HG03196 (cell line): Measurements from ENCODE around the gene GRM2.

Source experiments
- ATAC-seq: cut with Tn5 transposase; IDR thresholded peaks from one replicate; pipeline ENCODE4 v1.9.1; 2021; ENCODE audit not compliant: unreplicated experiment

The GRM2 gene

DNA sequence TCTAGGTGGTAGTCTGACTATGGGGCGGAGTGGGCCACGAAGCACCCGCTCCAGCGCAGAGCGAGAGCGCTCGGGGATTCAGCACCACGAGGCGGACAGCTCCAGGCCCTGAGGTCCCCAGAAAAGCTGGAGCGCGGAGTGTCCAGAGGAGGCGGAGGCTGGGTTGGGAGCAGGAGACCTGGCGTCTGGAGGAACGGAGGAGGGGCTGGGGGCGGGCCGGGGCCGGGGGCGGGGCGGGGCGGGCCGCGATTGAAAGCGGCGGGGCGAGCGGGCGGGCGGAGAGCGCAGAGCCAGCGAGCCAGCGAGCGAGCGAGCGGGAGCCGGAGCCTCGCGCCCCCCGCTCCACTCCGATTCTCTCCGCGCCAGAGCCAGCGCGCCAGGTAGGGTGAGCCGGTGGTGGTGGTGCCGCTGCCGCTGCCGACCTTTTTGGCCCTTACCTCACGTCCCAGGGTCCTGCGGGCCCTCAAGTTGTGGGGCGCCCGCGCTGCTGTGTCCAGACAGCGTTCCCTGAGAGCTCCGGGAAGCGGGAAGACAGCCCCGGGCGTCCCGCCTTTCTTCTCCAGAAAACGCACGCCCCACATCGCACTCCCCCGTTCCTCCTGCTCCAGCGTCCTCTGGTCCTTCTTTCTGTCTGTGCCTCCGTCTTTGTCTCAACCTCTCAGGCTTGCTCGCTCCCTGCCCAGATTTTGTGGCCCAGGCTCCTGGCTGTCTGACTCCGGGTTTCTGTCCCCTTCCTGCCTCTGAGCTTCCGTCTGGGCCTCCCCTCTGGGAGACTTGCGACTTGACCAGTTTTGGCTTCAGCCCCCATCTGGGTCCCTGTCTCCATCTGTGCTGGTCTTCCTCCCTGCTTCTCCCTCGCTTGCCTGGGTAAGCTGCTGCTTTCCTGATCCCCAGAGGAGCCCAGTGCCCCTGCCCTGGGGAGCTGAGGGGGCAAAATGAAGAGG, at the start of gene GRM2:
TSS of gene GRM2 (plus strand) at position 281 of the 944 bp plus-strand sequence. CDS start 1,916 bp downstream, outside the sequence.
- no peak for ATAC-seq

DNA sequence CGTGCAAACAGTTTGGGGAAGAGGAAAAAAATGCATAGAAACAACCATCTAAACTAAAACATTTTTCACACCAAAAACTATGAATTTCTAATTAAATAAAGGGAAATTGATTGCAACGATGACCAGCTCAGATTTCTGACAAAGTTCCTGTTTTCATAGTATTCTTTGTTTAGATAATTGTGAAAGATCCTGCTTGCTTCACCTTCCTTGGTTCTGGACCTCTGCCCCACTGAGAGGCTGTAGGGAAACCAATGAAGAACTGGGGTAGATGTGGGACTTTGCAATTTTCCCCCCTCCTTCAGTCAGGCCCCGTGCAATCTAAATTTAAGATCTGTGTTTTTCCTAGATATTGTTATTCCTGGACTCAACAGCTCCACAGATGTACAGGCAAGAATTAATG, 49.6 kb upstream of the GRM2 start:
- ATAC-seq: no peak

DNA sequence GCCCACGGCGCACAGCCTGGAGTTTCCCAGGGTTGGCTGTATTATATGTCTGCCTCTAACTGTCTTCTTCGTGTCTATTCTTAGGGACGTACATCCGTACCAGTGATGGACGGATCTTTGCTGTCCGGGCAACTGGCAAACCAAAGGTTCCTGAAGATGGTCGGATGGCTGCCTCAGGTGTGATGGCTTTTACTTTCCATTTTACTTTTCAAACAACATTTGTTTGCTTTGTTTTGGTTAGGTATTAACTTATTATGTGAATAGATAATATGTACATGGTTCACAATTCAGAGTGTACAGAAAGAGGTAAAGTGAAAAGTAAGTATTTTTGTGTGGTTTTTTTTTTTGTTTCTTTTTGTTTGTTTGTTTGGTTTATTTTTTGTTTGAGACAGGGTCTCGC, 46.9 kb upstream of the GRM2 start:
- ATAC-seq: no peak

DNA sequence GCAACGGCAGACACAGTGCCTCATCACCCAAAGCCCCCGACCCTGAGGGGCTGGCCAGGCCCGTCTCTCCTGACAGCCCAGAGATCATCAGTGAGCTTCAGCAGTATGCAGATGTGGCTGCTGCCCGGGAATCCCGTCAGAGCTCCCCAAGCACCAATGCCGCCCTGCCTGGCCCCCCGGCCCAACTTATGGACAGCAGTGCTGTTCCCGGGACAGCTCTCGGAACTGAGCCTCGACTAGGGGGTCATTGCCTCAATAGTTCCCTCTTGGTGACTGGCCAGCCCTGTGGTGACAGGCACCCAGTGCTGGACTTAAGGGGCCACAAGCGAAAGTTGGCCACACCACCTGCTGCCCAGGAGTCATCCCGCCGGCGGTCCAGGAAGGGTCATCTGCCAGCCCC, 44.4 kb upstream of the GRM2 start:
- ATAC-seq: no peak

DNA sequence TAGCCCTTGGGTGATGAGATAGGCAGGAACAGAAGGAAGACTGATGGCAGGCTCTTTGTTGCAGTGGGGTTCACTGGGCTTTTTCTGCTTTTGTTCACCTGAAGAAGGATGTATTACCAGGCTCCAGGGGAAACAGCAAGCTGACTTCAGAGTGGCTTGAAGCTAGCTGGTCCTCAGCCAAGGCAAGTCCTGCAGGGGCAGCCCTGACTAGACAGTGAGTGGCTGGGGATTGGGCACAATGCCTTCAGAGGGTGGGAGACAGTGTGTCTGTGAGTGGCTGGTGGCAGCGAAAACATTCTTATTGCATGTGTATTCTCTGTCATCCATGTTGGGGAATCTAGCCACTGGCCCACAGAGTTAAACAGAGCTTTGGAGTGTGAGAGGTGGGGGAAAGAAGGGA, 38.1 kb upstream of the GRM2 start:
- no peak for ATAC-seq

DNA sequence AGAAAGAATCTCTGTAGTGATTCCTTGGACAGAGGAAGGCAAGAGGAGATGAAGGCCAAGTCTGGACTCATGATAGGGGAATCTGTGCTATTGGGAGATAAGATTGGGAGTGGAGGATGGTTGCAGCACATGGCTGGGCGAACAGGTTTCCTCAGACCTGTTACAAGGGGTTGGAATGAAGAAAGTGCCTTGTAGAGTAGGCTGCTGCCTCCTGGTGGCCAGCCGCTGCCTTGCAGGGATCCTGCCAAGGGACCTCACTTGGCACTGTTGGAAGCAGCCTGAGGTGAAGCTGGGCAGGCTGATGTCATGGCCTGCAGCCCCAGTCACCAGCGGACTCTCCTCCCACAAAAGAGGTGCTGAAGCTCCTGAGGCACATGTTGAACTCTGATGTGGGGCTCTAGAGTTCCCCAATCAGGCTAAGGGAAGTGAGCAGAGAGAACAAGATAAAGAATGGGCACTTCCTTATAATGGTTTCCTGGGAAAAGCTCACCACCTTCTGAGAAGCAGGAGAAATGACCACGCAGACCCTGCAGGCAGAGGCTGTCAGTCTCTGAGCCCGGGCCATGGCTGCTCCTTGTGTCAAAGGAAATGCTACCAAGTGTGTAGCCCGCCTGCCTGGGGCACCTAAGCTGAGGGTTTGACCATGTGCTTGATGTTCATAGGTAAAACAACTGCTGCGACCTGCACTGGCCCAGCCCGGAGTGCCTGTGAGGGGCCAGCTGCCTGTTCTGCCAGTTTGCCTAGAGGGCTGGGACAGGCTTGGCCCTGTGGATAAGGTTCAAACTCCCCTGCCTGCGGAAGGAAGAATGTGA, 37.4 kb upstream of the GRM2 start:
- ATAC-seq: no peak

DNA sequence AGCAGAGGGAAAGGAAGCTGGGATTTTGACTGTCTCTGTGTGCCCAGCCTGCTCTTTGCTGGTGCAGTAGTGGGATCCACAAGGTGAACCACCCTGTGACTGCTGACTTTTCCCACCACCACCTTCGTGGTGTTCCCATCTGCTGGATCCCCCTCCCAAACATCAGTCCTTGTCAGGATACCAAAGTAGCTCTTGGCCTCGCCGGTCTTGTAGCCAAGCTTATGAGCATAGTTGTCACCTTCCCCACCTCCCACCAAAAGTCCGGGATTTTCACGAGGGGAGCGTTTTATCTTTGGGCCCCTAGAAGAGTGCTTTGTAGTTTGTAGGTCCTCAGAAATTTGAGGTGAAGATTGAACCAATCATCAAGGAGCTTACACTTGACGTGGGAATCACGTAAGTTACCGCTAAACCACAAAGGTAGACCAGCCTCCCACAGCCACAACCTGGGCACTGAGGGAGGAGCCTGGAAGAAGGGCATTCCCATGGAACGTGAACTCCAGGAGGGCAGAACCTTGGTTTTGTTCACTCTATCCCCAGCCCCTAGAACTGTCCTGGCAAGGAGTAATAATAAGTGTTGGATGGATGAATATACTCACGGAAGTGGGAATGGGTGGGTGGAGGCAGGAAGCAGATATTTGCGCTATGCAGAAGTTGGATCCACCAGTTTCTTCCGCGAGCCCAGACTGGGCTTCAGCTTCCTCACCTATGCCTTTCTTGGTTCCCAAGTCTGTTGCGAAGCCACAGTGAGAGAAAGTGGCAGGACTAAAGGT, 36.6 kb upstream of the GRM2 start:
- ATAC-seq: no peak

DNA sequence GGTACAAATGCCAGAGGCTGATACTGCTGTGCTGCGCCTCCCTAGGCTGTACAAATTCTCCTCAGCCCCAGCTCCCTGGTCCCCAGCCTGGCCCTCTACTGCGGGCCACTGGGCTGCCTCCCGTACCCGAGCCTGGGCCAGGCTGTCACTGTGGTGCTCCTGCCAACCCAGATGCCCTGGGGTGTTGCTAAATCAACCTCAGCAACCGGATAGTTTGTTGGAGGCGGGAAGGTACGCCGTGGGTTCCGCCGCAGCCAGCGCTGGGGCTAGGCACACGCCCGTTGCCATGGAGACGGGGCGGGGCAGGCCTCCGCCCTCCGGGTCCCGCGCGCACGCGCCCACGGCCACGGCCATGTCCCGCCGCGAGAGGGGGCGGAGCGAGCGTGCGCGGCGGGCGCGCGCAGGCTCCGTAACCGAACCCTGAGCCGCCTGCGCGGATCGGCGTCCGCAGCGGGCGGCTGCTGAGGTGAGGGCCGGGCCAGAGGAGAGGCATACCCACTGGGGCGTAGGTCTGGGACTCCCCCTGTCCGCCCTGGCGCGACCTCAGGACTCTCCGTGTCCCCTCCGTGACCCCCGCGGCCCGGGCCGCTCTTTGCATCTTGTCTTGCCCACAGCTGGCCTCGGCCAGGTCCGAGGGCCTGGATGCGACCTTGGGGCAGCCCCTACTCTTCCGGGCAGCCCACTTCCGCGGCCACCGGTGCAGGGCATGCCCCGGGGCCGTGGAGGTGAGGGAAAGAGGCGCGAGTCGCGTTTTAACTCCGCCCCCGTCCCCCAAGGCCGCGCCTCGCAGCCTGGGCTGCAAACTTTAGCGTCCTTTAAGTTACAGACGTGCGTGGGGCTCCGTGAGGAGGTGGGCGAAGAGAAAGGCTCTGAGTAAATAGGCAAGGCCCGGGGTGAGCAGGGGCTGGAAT, 35.8 kb upstream of the GRM2 start, which contains the start of gene TEX264:
TSS of gene TEX264 (plus strand) at position 430 of the 911 bp plus-strand sequence. CDS start 3,053 bp downstream, outside the sequence.
- ATAC-seq: peak; percentile 67

DNA sequence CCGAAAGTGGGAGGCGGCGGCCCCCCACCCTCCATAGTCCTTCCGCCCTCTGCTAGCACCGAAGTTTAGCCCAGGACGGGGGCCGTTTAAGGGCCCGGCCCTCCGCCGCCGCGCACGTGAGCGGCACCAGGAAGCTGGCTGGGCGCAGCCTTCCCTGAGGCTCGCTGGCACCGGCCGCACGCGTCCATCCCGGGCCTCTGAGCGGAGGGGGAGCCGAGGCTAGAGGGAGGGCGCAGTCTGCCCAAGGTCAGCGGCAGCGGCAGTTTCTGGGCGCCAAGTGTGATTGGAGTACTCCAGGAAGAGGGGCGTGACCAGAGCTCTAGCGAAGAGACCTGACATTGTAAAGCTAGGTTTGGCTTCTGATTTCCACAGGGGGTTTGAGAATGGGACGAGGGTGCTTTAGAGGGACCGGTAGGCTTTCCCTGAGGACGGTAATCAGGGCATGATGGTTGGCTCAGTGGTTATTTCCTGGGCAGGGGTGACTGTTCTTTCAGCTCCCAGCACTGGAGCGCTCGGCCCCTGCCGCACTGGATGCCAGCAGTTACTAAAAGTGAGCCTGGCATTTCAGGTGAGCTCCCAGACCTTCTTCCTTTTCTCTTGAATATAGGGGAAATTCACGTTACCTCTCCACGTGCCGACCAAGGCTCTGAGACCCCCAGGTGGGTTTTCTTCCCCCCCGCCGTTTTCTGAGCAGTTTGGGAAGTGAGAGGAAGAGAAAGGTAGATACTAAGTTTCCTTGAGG, 35.0 kb upstream of the GRM2 start:
- peak; percentile 34 for ATAC-seq

DNA sequence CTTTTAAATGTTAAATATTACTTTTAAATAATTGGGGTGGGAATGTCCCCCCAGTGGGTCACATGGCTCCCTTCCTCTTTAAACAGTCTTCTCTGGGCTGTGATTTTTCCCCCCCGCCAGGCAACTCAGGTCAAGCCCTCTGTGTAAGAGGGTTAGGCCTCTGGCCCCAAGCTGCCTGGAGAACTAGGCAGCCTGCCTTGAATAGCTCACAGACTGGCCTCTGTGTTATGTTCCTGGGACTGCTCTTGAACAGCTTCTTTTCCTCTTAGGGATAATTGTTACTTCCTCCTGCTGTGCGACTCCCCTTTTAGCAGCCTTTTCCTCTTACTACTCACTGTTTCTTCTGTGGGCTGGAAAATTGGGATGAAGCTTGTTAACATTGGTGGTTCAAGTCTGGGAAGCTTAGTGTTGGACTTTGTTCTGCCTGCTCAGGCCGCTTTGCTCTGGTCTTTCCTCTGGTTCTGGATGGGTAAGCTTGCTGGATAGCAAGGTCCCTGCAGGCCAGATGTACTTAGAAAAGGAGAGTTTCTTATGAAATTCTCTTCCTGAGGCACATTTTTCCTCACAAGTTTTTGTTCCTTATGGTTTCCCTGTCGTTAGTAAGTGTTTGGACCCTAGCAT, 33.6 kb upstream of the GRM2 start:
- ATAC-seq: no peak

DNA sequence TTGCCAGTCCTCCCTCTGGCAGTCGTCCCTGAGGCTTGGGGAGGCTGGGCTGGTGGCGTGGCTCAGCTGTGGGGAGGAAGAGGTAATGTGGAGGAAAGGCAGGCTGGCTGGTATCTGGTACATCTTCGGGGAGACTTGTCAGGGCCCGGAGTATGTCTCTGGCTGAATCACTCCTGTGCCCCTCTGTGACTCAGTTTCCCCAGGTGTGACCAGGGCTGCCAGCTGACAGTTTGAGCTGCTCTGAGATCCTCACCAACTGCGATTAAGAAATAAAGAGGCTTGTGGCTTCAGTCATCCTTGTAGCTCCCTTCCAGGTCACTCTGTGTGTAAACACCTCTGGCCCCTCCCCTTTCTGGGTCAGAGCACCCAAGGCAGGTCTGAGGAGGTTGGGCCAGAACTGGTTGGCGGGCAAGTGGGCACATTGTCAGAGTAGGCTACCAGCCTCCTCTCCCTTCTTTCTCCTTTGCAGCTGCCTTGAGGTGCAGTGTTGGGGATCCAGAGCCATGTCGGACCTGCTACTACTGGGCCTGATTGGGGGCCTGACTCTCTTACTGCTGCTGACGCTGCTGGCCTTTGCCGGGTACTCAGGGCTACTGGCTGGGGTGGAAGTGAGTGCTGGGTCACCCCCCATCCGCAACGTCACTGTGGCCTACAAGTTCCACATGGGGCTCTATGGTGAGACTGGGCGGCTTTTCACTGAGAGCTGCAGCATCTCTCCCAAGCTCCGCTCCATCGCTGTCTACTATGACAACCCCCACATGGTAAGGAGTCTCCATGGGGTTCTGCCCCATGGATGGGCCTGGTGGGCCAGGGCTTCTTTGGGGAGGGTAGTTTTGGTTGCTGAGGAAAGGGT, 32.8 kb upstream of the GRM2 start:
- ATAC-seq: no peak

DNA sequence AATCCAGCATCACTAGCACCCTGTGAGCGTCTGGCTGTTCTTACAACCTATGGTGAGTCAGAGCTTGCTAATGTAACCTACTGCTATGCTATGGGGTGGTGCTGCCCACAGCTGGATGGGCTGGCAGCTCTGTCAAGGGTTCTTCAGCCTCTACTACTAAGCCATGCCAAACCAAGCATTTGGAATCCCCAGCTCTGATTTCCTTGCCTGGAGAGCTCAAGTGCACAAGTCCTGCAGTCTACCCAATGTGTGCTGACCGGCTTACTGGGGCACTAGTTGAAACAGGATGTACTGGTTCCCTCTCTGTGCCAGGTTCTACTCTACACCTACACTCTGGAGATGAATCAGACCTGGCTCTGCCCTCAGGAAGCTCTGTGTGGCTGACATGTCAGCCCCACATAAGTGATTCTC, 31.7 kb upstream of the GRM2 start:
- ATAC-seq: no peak

DNA sequence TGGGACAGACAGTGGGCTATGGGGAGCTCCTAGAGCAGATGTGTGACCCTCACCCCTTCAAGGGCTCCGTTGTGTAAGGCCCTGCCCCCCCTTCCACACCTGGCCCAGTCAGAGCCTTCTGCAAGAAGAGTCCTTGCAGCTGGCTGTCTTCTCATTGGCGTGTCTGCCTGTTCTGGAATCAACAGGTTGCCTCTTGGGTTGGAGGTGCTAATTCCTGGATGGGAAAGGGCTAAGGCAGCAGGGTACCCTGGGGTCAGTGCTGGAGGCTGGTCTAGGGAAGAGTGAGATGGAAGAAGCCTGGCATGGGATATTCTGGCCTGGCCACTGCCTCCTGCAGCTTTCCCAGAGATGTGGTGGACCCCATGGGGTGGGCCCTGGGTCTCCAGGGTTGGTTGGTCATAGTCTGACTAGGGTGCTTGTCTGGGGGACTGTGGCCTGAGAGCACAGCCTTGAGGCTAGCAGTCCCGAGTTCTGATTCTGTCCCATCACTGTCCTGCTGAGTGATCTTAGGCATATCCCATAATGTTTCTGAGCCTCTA, 30.7 kb upstream of the GRM2 start:
- no peak for ATAC-seq

DNA sequence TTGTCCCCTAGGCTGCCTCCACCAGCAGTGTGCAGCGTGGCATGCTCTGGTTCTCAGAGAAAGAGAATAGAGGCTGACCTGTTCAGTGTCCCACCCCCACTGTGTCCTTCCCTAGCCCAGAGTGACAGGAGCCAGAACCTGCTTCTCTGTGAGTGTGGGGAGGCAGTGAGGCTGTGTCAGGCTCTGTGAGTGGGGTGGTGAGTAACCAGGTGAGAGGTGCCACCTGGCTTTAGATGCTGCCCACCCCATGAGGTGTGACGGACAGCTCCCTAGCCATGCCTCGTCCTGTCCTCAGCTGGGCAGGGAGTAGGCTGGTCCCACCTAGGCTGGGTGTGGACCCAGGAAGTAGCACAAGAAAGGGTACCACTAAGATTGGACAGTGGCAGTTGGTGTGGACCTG, 29.5 kb upstream of the GRM2 start:
- ATAC-seq: no peak

DNA sequence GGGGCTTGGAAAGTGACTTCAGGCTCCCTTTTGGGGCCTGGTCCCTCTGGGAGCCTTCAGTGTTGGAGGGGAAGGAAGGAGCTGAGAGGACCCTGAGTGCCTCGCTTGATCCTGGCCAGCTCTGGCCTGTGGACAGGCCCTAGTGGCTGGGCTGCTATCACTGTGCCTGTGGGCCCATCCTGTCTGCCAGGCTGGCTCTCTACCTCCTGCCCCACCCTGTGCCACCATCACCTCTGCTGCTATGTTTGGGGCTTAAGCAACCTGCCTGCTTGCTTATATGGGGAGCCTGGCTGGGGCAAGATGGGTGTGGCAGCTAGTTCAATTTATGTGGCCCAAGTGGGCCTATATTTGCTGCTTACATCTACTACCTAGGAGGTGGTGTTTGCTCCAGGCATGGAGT, 28.7 kb upstream of the GRM2 start:
- no peak for ATAC-seq

DNA sequence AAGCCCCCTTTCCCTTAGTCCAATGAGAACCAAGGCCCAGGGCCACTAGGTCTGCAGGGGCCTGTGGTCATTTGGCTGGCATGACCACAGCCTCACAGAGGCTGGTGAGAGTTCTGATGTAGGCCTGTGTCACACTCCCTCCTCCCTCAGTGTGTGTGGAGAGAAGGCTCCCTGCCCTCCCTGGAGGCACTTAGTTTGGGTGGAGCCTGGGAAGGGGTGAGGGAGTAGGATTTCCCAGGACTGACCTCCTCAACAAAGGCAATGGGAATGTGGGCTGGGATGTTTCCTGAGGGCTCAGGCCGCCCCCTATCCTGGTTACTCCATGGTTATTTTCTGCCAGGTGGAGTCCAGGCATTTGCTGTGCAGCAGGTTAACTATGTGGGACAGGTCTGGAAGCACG, 28.2 kb upstream of the GRM2 start:
- ATAC-seq: no peak

DNA sequence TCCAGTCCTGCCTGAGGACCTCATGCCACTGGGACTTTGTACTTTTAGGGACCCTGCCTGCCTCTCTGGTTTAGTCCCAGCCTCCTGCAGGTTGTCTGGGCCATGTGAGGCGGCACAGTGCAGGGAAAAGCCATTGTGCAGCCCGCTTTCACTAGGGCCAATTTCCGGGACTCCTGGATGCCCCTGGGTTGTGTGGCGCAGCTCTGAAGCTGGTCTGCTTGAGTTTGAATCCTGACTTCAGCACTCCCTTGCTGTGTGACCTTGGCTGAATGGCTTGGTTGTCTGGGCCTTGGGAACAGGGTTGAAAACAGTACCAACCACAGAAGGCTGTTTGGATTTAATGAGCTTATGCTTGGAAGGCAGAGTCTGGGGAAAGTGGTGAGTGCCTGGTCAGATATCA, 27.6 kb upstream of the GRM2 start:
- ATAC-seq: no peak

DNA sequence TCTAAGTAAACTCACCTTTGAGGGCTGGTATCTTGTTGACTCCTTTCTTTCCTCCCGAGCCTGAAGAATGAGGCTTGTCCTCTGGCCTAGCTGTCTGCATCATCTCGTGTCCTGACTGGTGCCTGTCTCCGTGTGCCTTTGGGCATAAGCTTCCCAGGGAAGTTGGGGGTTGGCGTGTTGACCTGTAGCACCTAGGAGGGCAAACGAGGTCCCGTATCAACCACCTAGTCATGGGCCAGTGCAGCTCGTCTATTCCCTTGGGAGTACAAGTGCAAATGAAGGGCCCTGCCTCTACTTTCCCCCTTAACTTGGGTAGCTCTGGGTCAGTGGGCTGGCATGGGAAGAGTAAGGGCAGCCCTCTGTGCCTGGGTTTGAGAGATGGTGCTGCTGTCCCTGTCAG, 27.1 kb upstream of the GRM2 start:
- ATAC-seq: no peak
